Tibial nerve (tissue), 4 donors: Measurements from ENCODE around the gene EML5. TPM values are rescaled to one million over a fixed set of nuclear protein-coding genes. Genes with fewer than 3 reads are reported as not detected.
A peak's percentile ranks its signal among the peaks of the same experiment; 100 is the strongest.

Source experiments
- DNase-seq, 2 donors: peaks; one replicate each; pipeline ENCODE4 v3.0.0-alpha.2; 2019; ENCODE audit warnings: low spot score in 2 of 2
- H3K27ac ChIP-seq, 4 donors: fragments of 200-600 bp; sonication (generic) in 3 of 4; one replicate each; pipeline ENCODE4 v1.5.1; 2017 to 2019; ENCODE audit warnings: mild to moderate bottlenecking in 1 of 4
- H3K27me3 ChIP-seq, 2 donors: fragments of 200-600 bp; sonication (generic) in 1 of 2; one replicate each; pipeline versions ENCODE4 v1.5.1 to v1.6.0; 2017 to 2019
- H3K36me3 ChIP-seq, 3 donors: fragments of 200-600 bp; sonication (generic); one replicate each; pipeline ENCODE4 v1.5.1; 2018 to 2019
- H3K4me1 ChIP-seq, 4 donors: fragments of 200-600 bp; sonication (generic) in 3 of 4; one replicate each; pipeline ENCODE4 v1.5.1; 2017 to 2019
- H3K4me3 ChIP-seq, 4 donors: fragments of 200-600 bp; sonication (generic) in 3 of 4; one replicate each; pipeline ENCODE4 v1.5.1; 2017 to 2019; ENCODE audit warnings: mild to moderate bottlenecking in 1 of 4, moderate library complexity in 1 of 4
- H3K9me3 ChIP-seq, 4 donors: fragments of 200-600 bp; sonication (generic) in 3 of 4; one replicate each; pipeline ENCODE4 v1.5.1; 2017 to 2019
- EP300 ChIP-seq, 2 donors: sonication (generic); formaldehyde crosslinking; IDR thresholded peaks; one replicate each; pipeline ENCODE4 v1.6.1; 2017; ENCODE audit warnings: antibody characterized with exemption in 2 of 2, mild to moderate bottlenecking in 1 of 2
- POLR2A ChIP-seq, 2 donors: fragments of 450-650 bp; IDR thresholded peaks; one replicate each; pipeline ENCODE4 v1.6.1; 2017; ENCODE audit warnings: antibody characterized with exemption in 2 of 2, mild to moderate bottlenecking in 2 of 2, moderate library complexity in 2 of 2
- WGBS, 2 donors: methylation state at CpG; one replicate each; pipeline ENCODE4 v1.1.5; 2018; 5-methylcytosine and 5-hydroxymethylcytosine counted together
- total RNA-seq, 4 donors: library from RNA; depleted of rRNA; stranded (reverse); fragments of >200 nt; gene quantifications; one replicate each; pipeline ENCODE4 v1.1.0, GENCODE V29; 2016
- TF ChIP-seq, protein P1 (sequence below), 5 experiments: fragments of 200-600 bp in 3 of 5; fragments of 450-650 bp in 2 of 5; sonication (generic) in 3 of 5; IDR thresholded peaks; one replicate each; pipeline ENCODE4 v1.5.1; 2016 to 2019; ENCODE audit warnings: antibody characterized with exemption in 5 of 5, mild to moderate bottlenecking in 3 of 5, moderate library complexity in 2 of 5

Gene EML5
- total RNA-seq: under 1 TPM; 0.59 to 0.87 (median 0.72) TPM

DNA sequence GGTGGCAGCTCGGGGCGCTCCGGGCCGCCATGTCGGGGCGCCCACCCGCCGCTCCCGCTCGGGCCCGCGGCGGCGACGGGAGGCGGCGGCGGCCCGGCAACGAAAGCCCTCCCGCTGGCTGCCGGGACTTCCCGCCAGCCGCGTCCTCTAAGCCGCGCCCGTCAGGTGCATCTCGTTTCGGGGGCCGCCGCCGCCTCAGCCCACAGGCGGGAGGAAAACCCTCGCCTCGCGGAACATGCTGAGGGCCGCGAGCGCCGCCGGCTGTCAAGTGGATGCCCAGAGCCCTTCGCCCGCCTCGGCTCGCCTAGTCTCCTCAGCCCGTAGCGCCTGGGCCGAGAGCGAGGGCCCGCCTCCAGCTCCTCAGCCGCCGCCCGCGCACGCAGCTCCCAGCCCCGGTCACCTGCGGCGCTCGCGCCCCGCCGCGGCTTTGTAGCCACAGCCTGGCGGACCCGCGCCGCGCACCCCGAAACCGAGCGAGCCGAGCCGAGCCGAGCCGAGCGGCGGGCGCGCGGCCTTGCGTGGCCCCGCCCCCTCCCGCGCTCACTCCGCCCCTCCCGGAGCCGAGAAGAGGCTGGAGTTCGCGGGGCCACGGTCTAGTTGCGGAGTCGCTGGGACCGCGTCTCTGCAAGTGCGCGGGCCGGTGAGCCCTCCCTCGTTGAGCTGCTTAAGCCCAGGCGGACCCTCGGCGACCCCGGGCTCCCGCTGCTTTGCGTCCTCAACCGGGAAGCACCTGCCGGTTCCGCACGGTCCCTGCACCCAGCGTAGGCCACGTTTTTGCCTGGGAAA, at the start of gene EML5:
EML5 (minus strand) TSS at position 481 of the 786 bp plus-strand sequence; CDS start at position 31, 450 bp downstream.
- no peaks in the 10 kb centered on the region for H3K36me3 ChIP-seq
- no peaks in the 10 kb centered on the region for H3K9me3 ChIP-seq
- TF ChIP-seq, protein P1, sequence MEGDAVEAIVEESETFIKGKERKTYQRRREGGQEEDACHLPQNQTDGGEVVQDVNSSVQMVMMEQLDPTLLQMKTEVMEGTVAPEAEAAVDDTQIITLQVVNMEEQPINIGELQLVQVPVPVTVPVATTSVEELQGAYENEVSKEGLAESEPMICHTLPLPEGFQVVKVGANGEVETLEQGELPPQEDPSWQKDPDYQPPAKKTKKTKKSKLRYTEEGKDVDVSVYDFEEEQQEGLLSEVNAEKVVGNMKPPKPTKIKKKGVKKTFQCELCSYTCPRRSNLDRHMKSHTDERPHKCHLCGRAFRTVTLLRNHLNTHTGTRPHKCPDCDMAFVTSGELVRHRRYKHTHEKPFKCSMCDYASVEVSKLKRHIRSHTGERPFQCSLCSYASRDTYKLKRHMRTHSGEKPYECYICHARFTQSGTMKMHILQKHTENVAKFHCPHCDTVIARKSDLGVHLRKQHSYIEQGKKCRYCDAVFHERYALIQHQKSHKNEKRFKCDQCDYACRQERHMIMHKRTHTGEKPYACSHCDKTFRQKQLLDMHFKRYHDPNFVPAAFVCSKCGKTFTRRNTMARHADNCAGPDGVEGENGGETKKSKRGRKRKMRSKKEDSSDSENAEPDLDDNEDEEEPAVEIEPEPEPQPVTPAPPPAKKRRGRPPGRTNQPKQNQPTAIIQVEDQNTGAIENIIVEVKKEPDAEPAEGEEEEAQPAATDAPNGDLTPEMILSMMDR (IDR thresholded peaks at IDR 0.05): peak; percentile 9 to 68 (median 32)
- TF ChIP-seq POLR2A (IDR thresholded peaks at IDR 0.05): peak in 1 of 2 donors; percentile 39
- no peak for TF ChIP-seq EP300 (IDR thresholded peaks at IDR 0.05)
- WGBS, 2 donors: 0 to 1% methylated on average over 10 to 63 of the region's 111 CpGs
- peak; percentile 50 to 51 for DNase-seq
- peak within 1 kb of the TSS; percentile 24 to 74 (median 66) for H3K27ac ChIP-seq
- H3K4me1 ChIP-seq: peaks cover 0 to 21% (median 3%) of the 10 kb centered on the region in 4 donors
- peak within 1 kb of the TSS; percentile 49 to 76 (median 60) for H3K4me3 ChIP-seq
- H3K27me3 ChIP-seq: no peaks in the 10 kb centered on the region

DNA sequence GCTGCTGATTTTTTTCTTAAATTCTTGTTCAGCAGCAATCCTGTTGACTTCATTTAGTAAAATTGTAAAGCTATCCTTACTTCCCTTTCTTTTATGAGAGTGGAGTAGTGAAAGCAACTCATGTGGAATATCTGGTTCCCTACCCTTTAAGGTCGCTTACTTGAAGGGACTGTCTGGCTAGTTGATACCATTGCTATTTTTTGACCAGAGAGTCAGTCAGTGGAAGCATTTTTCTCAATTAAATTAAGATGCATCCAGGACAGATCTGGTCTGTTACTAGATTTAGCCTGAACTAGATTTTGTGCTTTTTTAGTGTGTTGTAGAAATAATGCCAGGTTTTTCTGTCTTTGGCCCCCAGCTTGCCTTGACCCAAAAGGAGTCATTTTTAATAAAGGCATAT, 49.7 kb upstream of the EML5 start:
- no peak overlapping the region for H3K4me3 ChIP-seq
- H3K36me3 ChIP-seq: peaks cover 0 to 9% (median 0%) of the 10 kb centered on the region in 3 donors
- no peaks in the 10 kb centered on the region for H3K4me1 ChIP-seq
- WGBS, 2 donors: 79 to 83% methylated on average over 1 of the region's 1 CpG
- H3K27ac ChIP-seq: no peak overlapping the region
- DNase-seq: no peak
- no peaks in the 10 kb centered on the region for H3K9me3 ChIP-seq
- TF ChIP-seq, protein P1 (IDR thresholded peaks at IDR 0.05): no peak
- TF ChIP-seq EP300 (IDR thresholded peaks at IDR 0.05): no peak
- TF ChIP-seq POLR2A (IDR thresholded peaks at IDR 0.05): no peak
- H3K27me3 ChIP-seq: no peaks in the 10 kb centered on the region

DNA sequence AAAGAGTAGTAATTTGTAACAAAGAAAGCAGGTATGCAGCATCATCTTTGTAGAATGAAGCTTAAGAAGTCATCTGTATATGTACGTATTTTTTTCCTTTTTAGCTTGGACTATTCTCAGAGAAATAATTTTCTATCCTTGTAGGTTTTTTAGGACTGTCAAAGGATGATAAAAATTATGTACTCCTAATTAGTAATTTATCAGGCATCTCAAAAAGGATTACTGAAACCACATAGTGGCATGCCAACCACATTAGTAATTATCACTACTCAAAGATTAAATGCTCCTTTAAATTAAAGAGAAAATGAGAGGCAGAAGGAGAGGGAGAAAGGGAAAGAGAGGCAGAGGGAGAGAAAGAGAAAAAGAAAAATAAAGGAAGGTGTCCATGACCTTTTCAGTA, 49.0 kb upstream of the EML5 start:
- no peaks in the 10 kb centered on the region for H3K27me3 ChIP-seq
- no peak overlapping the region for H3K27ac ChIP-seq
- TF ChIP-seq EP300 (IDR thresholded peaks at IDR 0.05) (no peak), POLR2A (IDR thresholded peaks at IDR 0.05) (no peak)
- TF ChIP-seq, protein P1 (IDR thresholded peaks at IDR 0.05): no peak
- DNase-seq: no peak
- no peak overlapping the region for H3K4me3 ChIP-seq
- no peaks in the 10 kb centered on the region for H3K9me3 ChIP-seq
- H3K4me1 ChIP-seq: no peaks in the 10 kb centered on the region
- H3K36me3 ChIP-seq: peaks cover 0 to 9% (median 0%) of the 10 kb centered on the region in 3 donors
- 86 to 94% methylated on average over 1 of the region's 1 CpG for WGBS, 2 donors

DNA sequence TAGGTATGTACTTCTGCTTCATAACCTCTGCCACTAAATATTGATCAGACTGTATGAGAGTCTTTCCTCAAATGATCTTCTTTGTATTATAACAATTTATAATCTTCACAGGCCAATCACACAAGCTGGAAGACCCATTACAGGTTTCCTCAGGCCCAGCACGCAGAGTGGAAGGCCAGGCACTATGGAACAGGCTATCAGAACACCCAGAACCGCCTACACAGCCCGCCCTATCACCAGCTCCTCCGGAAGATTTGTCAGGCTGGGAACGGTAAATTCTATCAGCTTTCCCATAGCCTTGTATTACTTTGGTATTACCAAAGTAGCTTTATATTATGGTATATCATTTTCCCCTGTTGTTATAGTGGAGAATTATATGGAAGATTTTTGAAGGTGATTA, 48.2 kb upstream of the EML5 start:
- H3K27me3 ChIP-seq: no peaks in the 10 kb centered on the region
- DNase-seq: no peak
- no peak overlapping the region for H3K27ac ChIP-seq
- H3K4me1 ChIP-seq: peaks cover 0 to 4% (median under 1%) of the 10 kb centered on the region in 4 donors
- H3K36me3 ChIP-seq: peaks cover 0 to 8% (median 0%) of the 10 kb centered on the region in 3 donors
- 93 to 98% methylated on average over 5 of the region's 5 CpGs for WGBS, 2 donors
- H3K9me3 ChIP-seq: no peaks in the 10 kb centered on the region
- H3K4me3 ChIP-seq: no peak overlapping the region
- TF ChIP-seq POLR2A (IDR thresholded peaks at IDR 0.05) (no peak), EP300 (IDR thresholded peaks at IDR 0.05) (no peak)
- TF ChIP-seq, protein P1 (IDR thresholded peaks at IDR 0.05): no peak

DNA sequence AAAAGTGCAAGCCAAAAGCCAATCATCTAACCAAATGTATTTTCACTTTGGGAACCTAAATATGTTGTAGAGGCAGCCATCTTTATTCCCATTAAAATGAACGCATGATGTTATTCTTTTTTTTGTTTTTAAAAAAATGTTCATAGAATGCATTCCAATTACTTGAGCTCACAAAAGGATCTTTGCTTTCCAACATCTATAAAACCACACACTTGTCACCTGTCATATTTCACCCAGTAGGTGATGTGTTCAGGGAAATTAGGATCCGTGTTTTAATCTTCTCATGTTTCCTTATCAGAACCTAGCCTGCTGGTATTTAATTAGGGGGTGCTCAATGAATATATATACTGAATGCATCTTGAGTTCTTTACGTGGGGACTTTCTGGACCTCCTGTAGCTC, 45.3 kb upstream of the EML5 start:
- peaks cover 0 to 6% (median 0%) of the 10 kb centered on the region in 3 donors for H3K36me3 ChIP-seq
- no peak for TF ChIP-seq EP300 (IDR thresholded peaks at IDR 0.05)
- TF ChIP-seq, protein P1 (IDR thresholded peaks at IDR 0.05): no peak
- no peak for TF ChIP-seq POLR2A (IDR thresholded peaks at IDR 0.05)
- DNase-seq: no peak
- no peak overlapping the region for H3K4me3 ChIP-seq
- H3K27ac ChIP-seq: no peak overlapping the region
- H3K9me3 ChIP-seq: no peaks in the 10 kb centered on the region
- WGBS, 2 donors: 90 to 94% methylated on average over 3 of the region's 3 CpGs
- peaks cover 0 to 25% (median 8%) of the 10 kb centered on the region in 4 donors for H3K4me1 ChIP-seq
- no peaks in the 10 kb centered on the region for H3K27me3 ChIP-seq
